ENCODE results near the gene ADARB2.
"Not testable (repeated sequence)": the region's sequence is repeated elsewhere in the genome, so short reads cannot be mapped to it uniquely, and the experiment has no call there.

ADARB2 gene

GRCh38 chr10:1339396-1339795 is 397.9 kb downstream of the ADARB2 start:
- FAIRE-seq = no peak
- no peak for DNase-seq (ENCODE audit: insufficient read length, low spot score)
- TF ChIP-seq SPI1 (IDR thresholded peaks at IDR 0.05; ENCODE audit: low read depth, low read length) = no peak

GRCh38 chr10:1335642-1336041 is 401.7 kb downstream of the ADARB2 start:
- no peak for DNase-seq (ENCODE audit: insufficient read length, low spot score)
- no peak for FAIRE-seq
- TF ChIP-seq POU2F2 (IDR thresholded peaks at IDR 0.05; ENCODE audit: low read depth, low read length) = no peak
- TF ChIP-seq PAX5 (IDR thresholded peaks at IDR 0.05; ENCODE audit: insufficient read depth, low read length, severe bottlenecking) = no peak
- TF ChIP-seq POLR2A (IDR thresholded peaks at IDR 0.05; ENCODE audit: low read depth, low read length) = no peak
- no peak for TF ChIP-seq TAF1 (IDR thresholded peaks at IDR 0.05; ENCODE audit: low read depth, low read length)
- no peak for TF ChIP-seq SPI1 (IDR thresholded peaks at IDR 0.05; ENCODE audit: low read depth, low read length)
- TF ChIP-seq POLR2AphosphoS5 (IDR thresholded peaks at IDR 0.05; ENCODE audit: low read depth, low read length) = no peak

GRCh38 chr10:1333981-1334380 is 403.3 kb downstream of the ADARB2 start:
- DNase-seq (ENCODE audit: insufficient read length, low spot score) (no peak), FAIRE-seq (no peak)
- TF ChIP-seq PAX5 (IDR thresholded peaks at IDR 0.05; ENCODE audit: insufficient read depth, low read length, severe bottlenecking) (no peak), POLR2A (IDR thresholded peaks at IDR 0.05; ENCODE audit: low read depth, low read length) (no peak), POLR2AphosphoS5 (IDR thresholded peaks at IDR 0.05; ENCODE audit: low read depth, low read length) (no peak), POU2F2 (IDR thresholded peaks at IDR 0.05; ENCODE audit: low read depth, low read length) (no peak), TAF1 (IDR thresholded peaks at IDR 0.05; ENCODE audit: low read depth, low read length) (no peak), SPI1 (IDR thresholded peaks at IDR 0.05; ENCODE audit: low read depth, low read length) (no peak)

- no peak for FAIRE-seq
- DNase-seq (ENCODE audit: insufficient read length, low spot score) = no peak
- TF ChIP-seq PAX5 (IDR thresholded peaks at IDR 0.05; ENCODE audit: insufficient read depth, low read length, severe bottlenecking) = no peak
- no peak for TF ChIP-seq POLR2A (IDR thresholded peaks at IDR 0.05; ENCODE audit: low read depth, low read length)
- TF ChIP-seq POU2F2 (IDR thresholded peaks at IDR 0.05; ENCODE audit: low read depth, low read length) = no peak
- TF ChIP-seq POLR2AphosphoS5 (IDR thresholded peaks at IDR 0.05; ENCODE audit: low read depth, low read length) = no peak
- no peak for TF ChIP-seq SPI1 (IDR thresholded peaks at IDR 0.05; ENCODE audit: low read depth, low read length)
- no peak for TF ChIP-seq TAF1 (IDR thresholded peaks at IDR 0.05; ENCODE audit: low read depth, low read length)
Measured at GRCh38 chr10:1331560-1331959, 405.8 kb downstream of the ADARB2 start.

- DNase-seq (ENCODE audit: insufficient read length, low spot score) (no peak), FAIRE-seq (no peak)
Measured at GRCh38 chr10:1329622-1330021, 407.7 kb downstream of the ADARB2 start.

GRCh38 chr10:1328981-1329614 is 408.2 kb downstream of the ADARB2 start:
- FAIRE-seq (no peak), DNase-seq (ENCODE audit: insufficient read length, low spot score) (no peak)
- no peak for TF ChIP-seq POU2F2 (IDR thresholded peaks at IDR 0.05; ENCODE audit: low read depth, low read length)
- TF ChIP-seq TAF1 (IDR thresholded peaks at IDR 0.05; ENCODE audit: low read depth, low read length) = no peak
- TF ChIP-seq POLR2A (IDR thresholded peaks at IDR 0.05; ENCODE audit: low read depth, low read length) = no peak
- TF ChIP-seq SPI1 (IDR thresholded peaks at IDR 0.05; ENCODE audit: low read depth, low read length) = no peak
- TF ChIP-seq POLR2AphosphoS5 (IDR thresholded peaks at IDR 0.05; ENCODE audit: low read depth, low read length) = no peak
- TF ChIP-seq PAX5 (IDR thresholded peaks at IDR 0.05; ENCODE audit: insufficient read depth, low read length, severe bottlenecking) = no peak

More at GRCh38 chr10:1329622-1330021, 407.7 kb downstream of the ADARB2 start:
- TF ChIP-seq SPI1 (IDR thresholded peaks at IDR 0.05; ENCODE audit: low read depth, low read length) (no peak), POLR2AphosphoS5 (IDR thresholded peaks at IDR 0.05; ENCODE audit: low read depth, low read length) (no peak), PAX5 (IDR thresholded peaks at IDR 0.05; ENCODE audit: insufficient read depth, low read length, severe bottlenecking) (no peak), POU2F2 (IDR thresholded peaks at IDR 0.05; ENCODE audit: low read depth, low read length) (no peak), POLR2A (IDR thresholded peaks at IDR 0.05; ENCODE audit: low read depth, low read length) (no peak), TAF1 (IDR thresholded peaks at IDR 0.05; ENCODE audit: low read depth, low read length) (no peak)

- DNase-seq (ENCODE audit: insufficient read length, low spot score) (no peak), FAIRE-seq (no peak)
- TF ChIP-seq SPI1 (IDR thresholded peaks at IDR 0.05; ENCODE audit: low read depth, low read length) = no peak
- no peak for TF ChIP-seq PAX5 (IDR thresholded peaks at IDR 0.05; ENCODE audit: insufficient read depth, low read length, severe bottlenecking)
- TF ChIP-seq POLR2A (IDR thresholded peaks at IDR 0.05; ENCODE audit: low read depth, low read length) = no peak
- no peak for TF ChIP-seq POU2F2 (IDR thresholded peaks at IDR 0.05; ENCODE audit: low read depth, low read length)
- TF ChIP-seq TAF1 (IDR thresholded peaks at IDR 0.05; ENCODE audit: low read depth, low read length) = no peak
- no peak for TF ChIP-seq POLR2AphosphoS5 (IDR thresholded peaks at IDR 0.05; ENCODE audit: low read depth, low read length)
Measured at GRCh38 chr10:1328161-1328823, 409.0 kb downstream of the ADARB2 start.

- DNase-seq (ENCODE audit: insufficient read length, low spot score) = no peak
- no peak for FAIRE-seq
- no peak for TF ChIP-seq SPI1 (IDR thresholded peaks at IDR 0.05; ENCODE audit: low read depth, low read length)
- no peak for TF ChIP-seq POU2F2 (IDR thresholded peaks at IDR 0.05; ENCODE audit: low read depth, low read length)
- no peak for TF ChIP-seq POLR2AphosphoS5 (IDR thresholded peaks at IDR 0.05; ENCODE audit: low read depth, low read length)
- TF ChIP-seq PAX5 (IDR thresholded peaks at IDR 0.05; ENCODE audit: insufficient read depth, low read length, severe bottlenecking) = no peak
- TF ChIP-seq TAF1 (IDR thresholded peaks at IDR 0.05; ENCODE audit: low read depth, low read length) = no peak
- TF ChIP-seq POLR2A (IDR thresholded peaks at IDR 0.05; ENCODE audit: low read depth, low read length) = no peak
Measured at GRCh38 chr10:1327759-1328158, 409.6 kb downstream of the ADARB2 start.

GRCh38 chr10:1326514-1326913 is 410.8 kb downstream of the ADARB2 start:
- not testable (repeated sequence) for FAIRE-seq; DNase-seq (ENCODE audit: insufficient read length, low spot score)

GRCh38 chr10:1324903-1325302 is 412.4 kb downstream of the ADARB2 start:
- TF ChIP-seq PAX5 (IDR thresholded peaks at IDR 0.05; ENCODE audit: insufficient read depth, low read length, severe bottlenecking) (no peak), TAF1 (IDR thresholded peaks at IDR 0.05; ENCODE audit: low read depth, low read length) (no peak), POU2F2 (IDR thresholded peaks at IDR 0.05; ENCODE audit: low read depth, low read length) (no peak), SPI1 (IDR thresholded peaks at IDR 0.05; ENCODE audit: low read depth, low read length) (no peak), POLR2A (IDR thresholded peaks at IDR 0.05; ENCODE audit: low read depth, low read length) (no peak)
- FAIRE-seq = no peak
- no peak for DNase-seq (ENCODE audit: insufficient read length, low spot score)
